Activated CD8-positive, alpha-beta T cell treated with anti-CD3 and anti-CD28 coated beads for 36 hours (primary cell): ENCODE results near the gene TRAPPC12. TPM values are rescaled to one million over a fixed set of nuclear protein-coding genes. Genes with fewer than 3 reads are reported as not detected.

Experiments used
- ATAC-seq: fragments of 200-7000 bp; cut with Tn5 transposase; one replicate; pipeline ENCODE4 v1.10.0; 2021; ENCODE audit warnings: mild to moderate bottlenecking, moderate library complexity
- CTCF ChIA-PET: fragments of 350-600 bp; sonication (Branson Sonifier 250); formaldehyde crosslinking; loops from one replicate; lab custom pipeline; 2021; ENCODE audit warnings: antibody characterized with exemption; lab: Charles Lee
- POLR2A ChIA-PET: fragments of 350-600 bp; sonication (Branson Sonifier 250); formaldehyde crosslinking; loops from one replicate; lab custom pipeline; 2021; ENCODE audit warnings: antibody characterized with exemption; lab: Charles Lee
- DNase-seq: peaks from one replicate; pipeline ENCODE4 v3.0.0-alpha.2; 2020
- H3K27ac Mint-ChIP-seq: one replicate; pipeline ENCODE4 v1.8.0; 2021; ENCODE audit warnings: mild to moderate bottlenecking, mixed read lengths
- H3K27me3 Mint-ChIP-seq: one replicate; pipeline ENCODE4 v1.8.0; 2021; ENCODE audit warnings: mixed read lengths
- H3K36me3 Mint-ChIP-seq: one replicate; pipeline ENCODE4 v1.8.0; 2021; ENCODE audit warnings: low read depth, mixed read lengths
- H3K4me1 Mint-ChIP-seq: one replicate; pipeline ENCODE4 v1.8.0; 2021; ENCODE audit warnings: low read depth, mixed read lengths
- H3K4me3 Mint-ChIP-seq: one replicate; pipeline ENCODE4 v1.8.0; 2021; ENCODE audit warnings: mild to moderate bottlenecking, moderate library complexity, mixed read lengths
- H3K9me3 Mint-ChIP-seq: one replicate; pipeline ENCODE4 v1.8.0; 2021; ENCODE audit warnings: mixed read lengths
- CTCF ChIP-seq: fragments of 200-600 bp; IDR thresholded peaks from one replicate; pipeline ENCODE4 v1.8.0; 2022; ENCODE audit warnings: antibody characterized with exemption, mild to moderate bottlenecking
- intact Hi-C: fragments of 100-400 bp; cut with micrococcal nuclease; formaldehyde crosslinking; loops from one replicate; pipeline ENCODE4 v1.10.0; 2022
- total RNA-seq, 2 experiments: library from RNA; stranded (reverse); gene quantifications; one replicate each; pipeline ENCODE4 v1.2.3, GENCODE V29; 2021

Gene TRAPPC12
- total RNA-seq, 2 experiments from 2014 or later: 52.9 to 65.3 TPM

GRCh38 chr2:3487028-3487425 is 107.5 kb downstream of the TRAPPC12 start:
- Mint-ChIP-seq H3K9me3 (no peaks in the 10 kb centered on the region), H3K27ac (no peak overlapping the region), H3K4me1 (no peaks in the 10 kb centered on the region), H3K4me3 (no peak overlapping the region), H3K27me3 (no peaks in the 10 kb centered on the region), H3K36me3 (peaks cover 6% of the 10 kb centered on the region)
- ATAC-seq: no peak
- intact Hi-C loops: no loop called here
- ChIA-PET POLR2A (no interaction called here), CTCF (interaction anchor here (0.8 kb wide), 1 partner anchor 25 kb away, joined by 3 read pairs; no protein-coding TSS in a partner anchor)
- no peak for DNase-seq
- no peak for TF ChIP-seq CTCF

GRCh38 chr2:3487432-3487831 is 107.9 kb downstream of the TRAPPC12 start:
- Mint-ChIP-seq H3K36me3 (peaks cover 6% of the 10 kb centered on the region), H3K27me3 (no peaks in the 10 kb centered on the region), H3K27ac (no peak overlapping the region), H3K4me3 (no peak overlapping the region), H3K4me1 (no peaks in the 10 kb centered on the region), H3K9me3 (no peaks in the 10 kb centered on the region)
- ATAC-seq: no peak
- no peak for DNase-seq
- intact Hi-C loops: no loop called here
- CTCF ChIA-PET: interaction anchor here (0.8 kb wide), 1 partner anchor 26 kb away, joined by 3 read pairs; no protein-coding TSS in a partner anchor
- POLR2A ChIA-PET: interaction anchor here (0.7 kb wide), 1 partner anchor 14 kb away, joined by 3 read pairs; no protein-coding TSS in a partner anchor
- TF ChIP-seq CTCF: no peak

GRCh38 chr2:3488061-3488531 is 108.6 kb downstream of the TRAPPC12 start:
- peaks cover 6% of the 10 kb centered on the region for H3K36me3 Mint-ChIP-seq
- ATAC-seq (no peak), DNase-seq (no peak)
- intact Hi-C loops: no loop called here
- no peaks in the 10 kb centered on the region for H3K4me1 Mint-ChIP-seq
- no peak overlapping the region for H3K27ac Mint-ChIP-seq
- ChIA-PET CTCF (no interaction called here), POLR2A (interaction anchor here (0.7 kb wide), 1 partner anchor 15 kb away, joined by 3 read pairs; no protein-coding TSS in a partner anchor)
- no peak overlapping the region for H3K4me3 Mint-ChIP-seq
- no peak for TF ChIP-seq CTCF
- H3K27me3 Mint-ChIP-seq: no peaks in the 10 kb centered on the region
- no peaks in the 10 kb centered on the region for H3K9me3 Mint-ChIP-seq

GRCh38 chr2:3488855-3489763 is 109.6 kb downstream of the TRAPPC12 start:
- H3K4me3 Mint-ChIP-seq: no peak overlapping the region
- no peaks in the 10 kb centered on the region for H3K9me3 Mint-ChIP-seq
- intact Hi-C loops: no loop called here
- DNase-seq (no peak), ATAC-seq (no peak)
- ChIA-PET CTCF (no interaction called here), POLR2A (no interaction called here)
- H3K27me3 Mint-ChIP-seq: no peaks in the 10 kb centered on the region
- peaks cover 6% of the 10 kb centered on the region for H3K36me3 Mint-ChIP-seq
- no peak overlapping the region for H3K27ac Mint-ChIP-seq
- no peaks in the 10 kb centered on the region for H3K4me1 Mint-ChIP-seq
- TF ChIP-seq CTCF: no peak

- intact Hi-C loops: no loop called here
- H3K4me3 Mint-ChIP-seq: no peak overlapping the region
- no peak overlapping the region for H3K27ac Mint-ChIP-seq
- ChIA-PET CTCF (no interaction called here), POLR2A (no interaction called here)
- peaks cover 6% of the 10 kb centered on the region for H3K36me3 Mint-ChIP-seq
- TF ChIP-seq CTCF: no peak
- no peaks in the 10 kb centered on the region for H3K4me1 Mint-ChIP-seq
- no peaks in the 10 kb centered on the region for H3K27me3 Mint-ChIP-seq
- ATAC-seq (no peak), DNase-seq (no peak)
- no peaks in the 10 kb centered on the region for H3K9me3 Mint-ChIP-seq
Observed at GRCh38 chr2:3489764-3490115, 110.2 kb downstream of the TRAPPC12 start.
